CD4-positive, alpha-beta T cell (primary cell): ENCODE data around the gene LDLRAP1. TPM values are rescaled to one million over a fixed set of nuclear protein-coding genes. Genes with fewer than 3 reads are reported as not detected.

Experiments
- ATAC-seq: fragments of 200-7000 bp; cut with Tn5 transposase; one replicate; pipeline ENCODE4 v1.10.0; 2022; ENCODE audit warnings: mild to moderate bottlenecking; ENCODE audit not compliant: poor library complexity
- CTCF ChIA-PET: fragments of 350-600 bp; sonication (Branson Sonifier 250); formaldehyde crosslinking; loops from one replicate; lab custom pipeline; 2021; ENCODE audit warnings: antibody characterized with exemption, inconsistent platforms; lab: Charles Lee
- POLR2A ChIA-PET: fragments of 350-600 bp; sonication (Branson Sonifier 250); formaldehyde crosslinking; loops from one replicate; lab custom pipeline; 2021; ENCODE audit warnings: antibody characterized with exemption, inconsistent platforms; lab: Charles Lee
- DNase-seq, 14 experiments: peaks; one replicate each; pipeline ENCODE4 v3.0.0-alpha.2; 2013 to 2020; ENCODE audit warnings: mixed read lengths in 2 of 14
- H3K27ac ChIP-seq, 2 donors: one replicate each; pipeline versions ENCODE4 v1.5.1 to v1.7.0; 2013; ENCODE audit warnings: low read length in 2 of 2, low read depth in 1 of 2, mild to moderate bottlenecking in 1 of 2
- H3K27me3 ChIP-seq, 2 experiments: 1 replicate in 1 of 2; 2 replicates in 1 of 2; pipeline versions ENCODE4 v1.6.1 to v1.7.0; 2013; ENCODE audit warnings: low read length in 2 of 2, control low read depth in 1 of 2, mild to moderate bottlenecking in 1 of 2, moderate library complexity in 1 of 2; ENCODE audit not compliant: insufficient read depth in 2 of 2, control insufficient read depth in 1 of 2
- H3K36me3 ChIP-seq: one replicate; pipeline ENCODE4 v1.6.1; 2013; ENCODE audit warnings: low read length, control low read depth; ENCODE audit not compliant: insufficient read depth
- H3K4me1 ChIP-seq: one replicate; pipeline ENCODE4 v1.6.1; 2013; ENCODE audit warnings: low read length, control low read depth; ENCODE audit not compliant: insufficient read depth
- H3K4me3 ChIP-seq: one replicate; pipeline ENCODE4 v1.5.1; 2013; ENCODE audit warnings: mild to moderate bottlenecking, low read length, moderate library complexity
- H3K9me3 ChIP-seq, 2 experiments: 1 replicate in 1 of 2; 2 replicates in 1 of 2; pipeline versions ENCODE4 v1.6.1 to v1.7.0; 2013; ENCODE audit warnings: low read length in 2 of 2, mild to moderate bottlenecking in 2 of 2, control low read depth in 1 of 2, moderate library complexity in 1 of 2; ENCODE audit not compliant: control insufficient read depth in 1 of 2, insufficient read depth in 1 of 2
- H3K27ac Mint-ChIP-seq: one replicate; pipeline ENCODE4 v1.8.0; 2020; ENCODE audit warnings: mixed read lengths
- H3K27me3 Mint-ChIP-seq: one replicate; pipeline ENCODE4 v1.8.0; 2021; ENCODE audit warnings: mixed read lengths
- H3K36me3 Mint-ChIP-seq: one replicate; pipeline ENCODE4 v1.8.0; 2021; ENCODE audit warnings: low read depth, mixed read lengths
- H3K4me1 Mint-ChIP-seq: one replicate; pipeline ENCODE4 v1.8.0; 2021; ENCODE audit warnings: low read depth, mixed read lengths
- H3K4me3 Mint-ChIP-seq: one replicate; pipeline ENCODE4 v1.8.0; 2020; ENCODE audit warnings: mild to moderate bottlenecking, mixed read lengths
- H3K9me3 Mint-ChIP-seq: one replicate; pipeline ENCODE4 v1.8.0; 2020; ENCODE audit warnings: mixed read lengths
- intact Hi-C, 2 experiments: fragments of 100-400 bp; cut with DNase I in 1 of 2; cut with micrococcal nuclease in 1 of 2; formaldehyde crosslinking; loops; one replicate each; pipeline versions ENCODE4 v1.15.1 to v1.9.0; 2023 to 2025; cut with DNase I, micrococcal nuclease
- total RNA-seq, 174 experiments: library from RNA in 2 of 174; stranded (reverse) in 2 of 174; gene quantifications; one replicate each; pipeline ENCODE4 v1.2.3 and lab custom pipeline; 2021 to 2026
- TF ChIP-seq, protein P1 (sequence below): fragments of 200-600 bp; IDR thresholded peaks from one replicate; pipeline ENCODE4 v1.8.0; 2022; ENCODE audit warnings: antibody characterized with exemption, mild to moderate bottlenecking

Gene LDLRAP1
- total RNA-seq, 2 experiments from 2014 or later = 70.5 to 73.5 TPM

DNA sequence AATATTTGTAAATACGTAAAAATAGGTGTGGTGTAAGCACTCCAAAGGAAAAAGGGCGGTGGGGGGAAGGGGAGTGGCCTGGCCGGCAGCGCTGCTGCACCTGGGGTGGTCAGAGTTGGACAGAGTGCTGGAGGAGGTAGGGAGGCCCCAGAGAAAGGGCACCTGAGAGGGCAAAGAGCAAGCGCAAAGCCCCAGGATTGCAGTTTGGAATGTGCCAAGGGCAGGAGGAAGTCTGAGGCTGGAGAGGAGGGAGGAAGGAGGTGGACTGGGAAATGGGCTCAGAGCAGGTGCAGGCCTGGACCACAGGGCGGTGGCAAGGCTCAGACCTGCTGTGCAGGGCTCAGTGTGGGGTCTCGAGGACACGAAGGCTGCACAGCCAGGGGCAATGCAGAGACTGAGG, 30.6 kb downstream of the LDLRAP1 start:
- peaks cover 48% of the 10 kb centered on the region for H3K4me1 ChIP-seq
- H3K36me3 ChIP-seq = peaks cover 4% of the 10 kb centered on the region
- peak in 1 of 14 experiments; percentile 12 for DNase-seq
- intact Hi-C loops = loop anchor here in 1 of 2 experiments (5.0 kb wide), 1 partner anchor 37 kb away; no protein-coding TSS in a partner anchor
- ATAC-seq = no peak
- Mint-ChIP-seq H3K36me3 (peaks cover 11% of the 10 kb centered on the region), H3K4me1 (peaks cover 46% of the 10 kb centered on the region), H3K27me3 (no peaks in the 10 kb centered on the region), H3K4me3 (no peak overlapping the region), H3K9me3 (no peaks in the 10 kb centered on the region), H3K27ac (no peak overlapping the region)
- ChIA-PET POLR2A (interaction anchor here (1.3 to 3.8 kb wide), 4 partner anchors 10 to 119 kb away, joined by 3 to 25 read pairs (median 12); partner anchors contain the start of gene LDLRAP1), CTCF (interaction anchor here (3.4 kb wide), 1 partner anchor 46 kb away, joined by 12 read pairs; no protein-coding TSS in a partner anchor)
- H3K9me3 ChIP-seq = no peaks in the 10 kb centered on the region
- no peaks in the 10 kb centered on the region for H3K27me3 ChIP-seq
- TF ChIP-seq, protein P1, sequence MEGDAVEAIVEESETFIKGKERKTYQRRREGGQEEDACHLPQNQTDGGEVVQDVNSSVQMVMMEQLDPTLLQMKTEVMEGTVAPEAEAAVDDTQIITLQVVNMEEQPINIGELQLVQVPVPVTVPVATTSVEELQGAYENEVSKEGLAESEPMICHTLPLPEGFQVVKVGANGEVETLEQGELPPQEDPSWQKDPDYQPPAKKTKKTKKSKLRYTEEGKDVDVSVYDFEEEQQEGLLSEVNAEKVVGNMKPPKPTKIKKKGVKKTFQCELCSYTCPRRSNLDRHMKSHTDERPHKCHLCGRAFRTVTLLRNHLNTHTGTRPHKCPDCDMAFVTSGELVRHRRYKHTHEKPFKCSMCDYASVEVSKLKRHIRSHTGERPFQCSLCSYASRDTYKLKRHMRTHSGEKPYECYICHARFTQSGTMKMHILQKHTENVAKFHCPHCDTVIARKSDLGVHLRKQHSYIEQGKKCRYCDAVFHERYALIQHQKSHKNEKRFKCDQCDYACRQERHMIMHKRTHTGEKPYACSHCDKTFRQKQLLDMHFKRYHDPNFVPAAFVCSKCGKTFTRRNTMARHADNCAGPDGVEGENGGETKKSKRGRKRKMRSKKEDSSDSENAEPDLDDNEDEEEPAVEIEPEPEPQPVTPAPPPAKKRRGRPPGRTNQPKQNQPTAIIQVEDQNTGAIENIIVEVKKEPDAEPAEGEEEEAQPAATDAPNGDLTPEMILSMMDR = no peak
- H3K4me3 ChIP-seq = no peak overlapping the region
- H3K27ac ChIP-seq = no peak overlapping the region

DNA sequence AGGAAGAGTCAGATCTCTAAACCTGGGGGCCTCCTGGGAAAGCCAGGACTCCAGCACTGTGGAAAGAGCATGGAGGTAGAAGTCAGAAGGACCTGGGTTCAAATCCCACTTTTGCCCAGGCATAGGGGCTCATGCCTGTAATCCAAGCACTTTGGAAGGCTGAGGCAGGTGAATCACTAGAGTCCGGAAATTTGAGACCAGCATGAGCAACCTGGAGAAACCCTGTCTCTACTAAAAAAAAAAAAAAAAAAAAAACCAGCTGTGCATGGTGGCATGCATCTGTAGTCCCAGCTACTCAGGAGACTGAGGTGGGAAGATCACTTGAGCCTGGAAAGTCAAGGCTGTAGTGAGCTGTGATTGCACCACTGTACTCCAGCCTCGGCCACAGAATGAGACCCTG, 31.8 kb downstream of the LDLRAP1 start:
- Mint-ChIP-seq H3K27me3 (no peaks in the 10 kb centered on the region), H3K9me3 (no peaks in the 10 kb centered on the region), H3K27ac (no peak overlapping the region), H3K4me1 (peaks cover 35% of the 10 kb centered on the region), H3K36me3 (peaks cover under 1% of the 10 kb centered on the region), H3K4me3 (no peak overlapping the region)
- intact Hi-C loops = no loop called here
- no peak for DNase-seq
- CTCF ChIA-PET = interaction anchor here (0.7 kb wide), 1 partner anchor 34 kb away, joined by 3 read pairs; no protein-coding TSS in a partner anchor
- no peaks in the 10 kb centered on the region for H3K36me3 ChIP-seq
- TF ChIP-seq, protein P1 = no peak
- POLR2A ChIA-PET = interaction anchor here (1.1 kb wide), 1 partner anchor 10 kb away, joined by 4 read pairs; no protein-coding TSS in a partner anchor
- H3K4me1 ChIP-seq = peaks cover 36% of the 10 kb centered on the region
- no peaks in the 10 kb centered on the region for H3K27me3 ChIP-seq
- H3K9me3 ChIP-seq = no peaks in the 10 kb centered on the region
- no peak overlapping the region for H3K4me3 ChIP-seq
- no peak for ATAC-seq
- H3K27ac ChIP-seq = no peak overlapping the region

DNA sequence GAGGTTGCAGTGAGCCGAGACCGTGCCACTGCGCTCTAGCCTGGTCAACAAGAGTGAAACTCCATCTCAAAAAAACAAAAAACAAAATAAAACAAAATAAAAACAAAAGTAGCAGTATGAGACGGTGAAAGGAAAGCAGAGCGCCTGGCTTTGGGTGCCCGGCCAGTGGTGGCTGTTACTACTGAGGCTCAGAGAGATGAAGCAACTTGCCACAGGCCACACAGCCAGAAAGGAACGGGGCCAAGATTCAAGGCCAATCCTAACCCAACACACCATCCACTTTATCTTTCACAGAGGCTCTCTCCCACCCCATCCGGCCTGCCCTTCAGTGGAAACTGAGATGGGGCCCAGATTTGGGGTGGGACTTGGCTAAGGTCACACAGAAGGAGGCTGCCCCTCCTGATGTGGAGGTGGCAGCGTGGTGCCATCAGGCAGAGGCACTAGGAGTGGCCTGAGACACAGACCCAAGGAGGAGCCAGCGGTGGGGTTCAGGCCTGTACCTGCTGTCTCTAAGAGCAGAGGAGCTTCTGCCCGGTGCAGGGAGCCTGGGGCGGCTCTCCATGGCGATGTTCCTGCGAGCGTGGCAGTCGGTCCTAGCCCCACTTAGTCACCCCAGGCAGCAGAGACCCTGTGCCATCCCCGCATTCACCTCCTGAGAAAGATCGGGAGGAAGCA, 33.2 kb downstream of the LDLRAP1 start:
- no peak for DNase-seq
- Mint-ChIP-seq H3K4me3 (no peak overlapping the region), H3K4me1 (peaks cover 33% of the 10 kb centered on the region), H3K36me3 (no peaks in the 10 kb centered on the region), H3K9me3 (no peaks in the 10 kb centered on the region), H3K27ac (no peak overlapping the region), H3K27me3 (no peaks in the 10 kb centered on the region)
- H3K9me3 ChIP-seq = no peaks in the 10 kb centered on the region
- no peaks in the 10 kb centered on the region for H3K36me3 ChIP-seq
- ChIA-PET CTCF (no interaction called here), POLR2A (no interaction called here)
- peaks cover 27% of the 10 kb centered on the region for H3K4me1 ChIP-seq
- no peak overlapping the region for H3K4me3 ChIP-seq
- H3K27me3 ChIP-seq = no peaks in the 10 kb centered on the region
- ATAC-seq = no peak
- intact Hi-C loops = no loop called here
- TF ChIP-seq, protein P1 = no peak
- no peak overlapping the region for H3K27ac ChIP-seq
